Neuron (in vitro differentiated cells): ENCODE results near the gene BRDT.

ENCODE experiments used
- H2AFZ ChIP-seq: one replicate; pipeline ENCODE4 v1.6.1; 2013; ENCODE audit warnings: low read depth, mild to moderate bottlenecking, inconsistent platforms, low read length, moderate library complexity
- H3K27me3 ChIP-seq: one replicate; pipeline ENCODE4 v1.6.1; 2013; ENCODE audit warnings: low read length; ENCODE audit not compliant: insufficient read depth
- H3K36me3 ChIP-seq: one replicate; pipeline ENCODE4 v1.6.1; 2013; ENCODE audit warnings: low read length; ENCODE audit not compliant: insufficient read depth
- H3K4me1 ChIP-seq: one replicate; pipeline ENCODE4 v1.6.1; 2013; ENCODE audit warnings: low read length; ENCODE audit not compliant: insufficient read depth
- H3K4me3 ChIP-seq: 2 replicates; pipeline ENCODE4 v1.5.1; 2013; ENCODE audit warnings: mild to moderate bottlenecking, low read length, moderate library complexity
- H3K9me3 ChIP-seq: one replicate; pipeline ENCODE4 v1.6.1; 2013; ENCODE audit warnings: low read length

BRDT gene

DNA sequence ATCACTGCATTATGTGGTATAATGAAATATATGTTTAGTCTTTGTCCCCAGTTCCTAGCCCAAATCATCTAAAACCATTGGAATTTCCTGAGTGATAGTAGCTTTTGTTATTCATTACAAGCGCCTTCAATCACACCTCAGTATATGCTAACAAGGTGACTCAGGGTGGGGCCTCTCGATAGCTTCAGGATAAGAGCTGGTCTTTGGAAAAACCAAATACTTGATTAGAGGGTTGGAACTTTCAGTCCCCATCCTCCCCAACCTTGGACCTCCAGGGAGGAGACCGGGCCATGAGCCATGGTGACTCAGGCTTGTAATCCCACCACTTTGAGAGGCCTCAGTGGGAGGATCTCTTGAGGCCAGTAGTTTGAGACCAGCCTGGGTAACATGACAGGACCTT is 5.1 kb upstream of the BRDT start:
- Histone ChIP-seq H3K4me3 (no peak overlapping the region), H2AFZ (no peak overlapping the region), H3K27me3 (no peaks in the 10 kb centered on the region), H3K4me1 (no peaks in the 10 kb centered on the region), H3K9me3 (no peaks in the 10 kb centered on the region), H3K36me3 (no peaks in the 10 kb centered on the region)

DNA sequence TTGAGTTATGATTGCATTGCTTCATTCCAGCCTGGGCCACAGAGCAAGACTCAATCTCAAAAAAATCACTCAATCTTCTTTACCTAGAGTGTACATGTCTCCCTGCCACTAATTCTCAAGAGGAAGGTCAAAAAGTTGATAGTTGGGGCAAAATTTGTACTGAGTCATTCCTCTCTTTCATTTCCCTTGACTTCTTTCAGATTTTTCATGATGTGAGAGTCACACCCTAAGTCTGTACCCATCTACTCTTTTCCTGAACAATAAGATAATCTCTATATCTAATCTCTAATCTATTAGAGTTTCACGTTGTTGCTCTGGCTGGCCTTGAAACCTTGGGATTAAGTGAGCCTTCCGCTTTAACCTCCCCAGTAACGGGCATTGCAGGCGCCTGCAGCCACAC is 1.1 kb upstream of the BRDT start:
- no peaks in the 10 kb centered on the region for H3K4me1 ChIP-seq
- no peak overlapping the region for H3K4me3 ChIP-seq
- H3K36me3 ChIP-seq, result no peaks in the 10 kb centered on the region
- no peaks in the 10 kb centered on the region for H3K27me3 ChIP-seq
- no peak overlapping the region for H2AFZ ChIP-seq
- no peaks in the 10 kb centered on the region for H3K9me3 ChIP-seq

DNA sequence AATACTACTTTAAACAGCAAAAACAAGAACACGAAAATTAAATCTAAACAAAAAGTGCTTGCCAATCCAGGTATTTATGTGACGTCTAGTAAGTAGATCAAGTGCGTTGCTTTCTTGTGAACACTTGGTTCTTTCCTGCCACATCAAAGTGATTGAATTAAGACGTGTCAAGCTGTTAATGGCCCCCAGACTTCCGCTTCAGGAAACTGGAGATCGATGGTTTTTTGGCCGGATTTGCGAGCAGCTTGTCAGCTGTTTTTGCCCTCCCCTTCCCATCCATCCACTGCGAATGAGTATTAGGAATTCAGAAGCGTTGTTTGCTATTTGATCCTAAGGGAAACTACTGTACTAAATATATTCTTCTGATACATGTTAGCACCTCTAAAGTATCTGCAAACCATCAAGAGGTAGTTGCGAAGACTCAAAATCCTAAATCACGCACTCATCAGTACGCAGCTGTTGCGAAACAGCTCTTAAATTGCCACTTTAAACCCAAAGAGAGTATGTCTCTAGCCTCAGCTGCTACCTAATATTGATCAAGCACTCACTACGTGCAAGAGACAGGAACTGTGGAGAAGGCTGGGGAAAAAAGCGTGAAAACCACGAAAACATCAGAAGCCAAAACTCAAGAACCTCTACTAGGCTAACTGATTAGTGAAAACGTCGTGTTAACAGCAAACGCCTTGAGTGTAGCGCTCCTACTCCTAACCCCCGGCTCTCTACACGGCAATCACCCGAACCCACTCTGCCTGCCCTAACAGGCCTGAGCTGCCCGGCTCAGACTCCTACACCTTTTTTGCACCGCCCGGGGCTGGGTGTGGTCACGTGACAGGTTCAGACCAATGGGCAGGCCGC is 473 bp upstream of the BRDT start:
- Histone ChIP-seq H3K9me3 (no peaks in the 10 kb centered on the region), H3K4me3 (no peak overlapping the region)

DNA sequence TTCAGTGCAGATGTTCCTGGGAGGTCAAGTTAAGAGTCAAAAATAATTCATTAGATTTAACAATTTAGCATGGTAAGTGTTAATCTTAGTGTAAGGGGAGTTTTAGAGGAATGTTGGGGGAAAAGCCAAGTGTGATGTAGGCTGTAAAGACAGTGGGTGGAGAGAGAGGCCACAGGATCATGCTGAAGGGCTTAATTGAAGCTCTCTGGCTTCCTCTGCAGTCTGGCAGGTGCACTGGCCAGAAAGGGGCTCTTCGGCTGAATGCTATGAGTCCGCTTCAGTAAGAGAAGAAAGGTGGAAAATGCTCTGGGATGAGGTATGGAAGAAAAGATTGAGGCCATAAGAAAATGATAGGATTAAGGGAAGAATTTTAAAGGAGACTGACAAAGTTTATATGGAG is 3.0 kb downstream of the BRDT start:
- Histone ChIP-seq H3K9me3 (no peaks in the 10 kb centered on the region), H2AFZ (no peak overlapping the region), H3K36me3 (no peaks in the 10 kb centered on the region), H3K4me1 (no peaks in the 10 kb centered on the region), H3K27me3 (no peaks in the 10 kb centered on the region), H3K4me3 (no peak overlapping the region)

More for the DNA sequence above, 473 bp upstream of the BRDT start:
- no peak overlapping the region for H2AFZ ChIP-seq
- no peaks in the 10 kb centered on the region for H3K4me1 ChIP-seq
- no peaks in the 10 kb centered on the region for H3K36me3 ChIP-seq
- H3K27me3 ChIP-seq, result no peaks in the 10 kb centered on the region

DNA sequence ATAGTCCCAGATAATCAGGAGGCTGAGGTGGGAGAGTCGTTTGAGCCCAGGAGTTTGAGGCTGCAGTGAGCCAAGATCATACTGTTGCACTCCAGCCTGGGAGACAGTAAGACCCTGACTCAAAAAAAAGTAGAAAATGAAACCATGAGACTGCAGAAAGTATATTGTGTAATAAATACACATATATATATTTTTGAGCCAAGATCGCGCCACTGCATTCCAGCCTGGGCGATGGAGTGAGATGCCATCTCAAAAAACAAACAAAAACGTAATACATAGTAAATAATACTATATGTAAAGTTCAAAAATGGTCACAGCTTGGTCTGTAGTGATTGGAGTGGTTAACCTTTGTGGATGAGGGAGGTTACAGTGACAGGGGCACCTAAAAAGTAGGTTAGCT is 9.7 kb downstream of the BRDT start:
- H3K36me3 ChIP-seq, result no peaks in the 10 kb centered on the region
- no peak overlapping the region for H3K4me3 ChIP-seq
- H3K9me3 ChIP-seq, result no peaks in the 10 kb centered on the region
- H3K4me1 ChIP-seq, result no peaks in the 10 kb centered on the region
- no peaks in the 10 kb centered on the region for H3K27me3 ChIP-seq
- no peak overlapping the region for H2AFZ ChIP-seq

DNA sequence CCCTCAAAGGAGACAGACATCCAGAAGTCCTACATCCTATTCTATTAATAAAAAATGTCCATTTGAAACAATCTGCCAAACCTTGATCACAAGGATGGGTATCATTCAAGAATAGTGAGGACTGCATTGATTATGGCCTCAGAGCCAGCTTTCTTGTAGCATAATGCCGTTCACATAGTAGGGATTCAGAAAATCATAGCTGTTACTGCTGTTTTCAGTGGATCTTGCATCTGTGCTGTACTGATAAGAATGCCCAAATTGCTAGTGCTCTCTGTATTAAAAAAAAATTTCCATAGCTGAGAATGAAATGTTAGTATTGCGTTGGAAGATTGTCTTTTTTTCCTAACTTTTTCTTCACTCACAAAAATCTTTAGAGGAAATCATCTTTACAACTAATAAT is 19.1 kb downstream of the BRDT start:
- Histone ChIP-seq H3K27me3 (no peaks in the 10 kb centered on the region), H3K36me3 (no peaks in the 10 kb centered on the region), H3K9me3 (no peaks in the 10 kb centered on the region), H3K4me1 (no peaks in the 10 kb centered on the region), H2AFZ (no peak overlapping the region), H3K4me3 (no peak overlapping the region)

DNA sequence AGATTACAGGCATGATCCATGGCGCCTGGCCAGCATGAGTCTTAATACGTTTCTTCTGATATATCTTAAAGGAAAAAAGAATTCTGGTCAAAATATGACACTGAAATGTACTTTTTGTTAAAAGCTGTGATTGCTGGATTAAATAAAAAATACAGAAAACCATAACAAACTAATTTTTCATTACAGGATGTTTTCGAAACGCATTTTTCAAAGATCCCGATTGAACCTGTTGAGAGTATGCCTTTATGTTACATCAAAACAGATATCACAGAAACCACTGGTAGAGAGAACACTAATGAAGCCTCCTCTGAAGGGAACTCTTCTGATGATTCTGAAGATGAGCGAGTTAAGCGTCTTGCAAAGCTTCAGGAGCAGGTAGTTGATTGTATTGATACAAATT is 30.2 kb downstream of the BRDT start:
- H3K36me3 ChIP-seq, result no peaks in the 10 kb centered on the region
- H3K4me1 ChIP-seq, result no peaks in the 10 kb centered on the region
- no peaks in the 10 kb centered on the region for H3K9me3 ChIP-seq
- no peaks in the 10 kb centered on the region for H3K27me3 ChIP-seq
- no peak overlapping the region for H2AFZ ChIP-seq
- H3K4me3 ChIP-seq, result no peak overlapping the region

DNA sequence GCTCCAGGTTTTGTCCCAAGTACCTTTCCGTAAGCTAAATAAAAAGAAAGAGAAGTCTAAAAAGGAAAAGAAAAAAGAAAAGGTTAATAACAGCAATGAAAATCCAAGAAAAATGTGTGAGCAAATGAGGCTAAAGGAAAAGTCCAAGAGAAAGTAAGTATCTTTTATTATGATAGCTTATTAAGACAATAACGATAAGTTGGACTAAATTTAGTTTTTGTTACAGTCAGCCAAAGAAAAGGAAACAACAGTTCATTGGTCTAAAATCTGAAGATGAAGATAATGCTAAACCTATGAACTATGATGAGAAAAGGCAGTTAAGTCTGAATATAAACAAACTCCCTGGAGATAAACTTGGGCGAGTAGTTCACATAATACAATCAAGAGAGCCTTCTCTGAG is 31.5 kb downstream of the BRDT start:
- no peaks in the 10 kb centered on the region for H3K27me3 ChIP-seq
- H2AFZ ChIP-seq, result no peak overlapping the region
- no peaks in the 10 kb centered on the region for H3K9me3 ChIP-seq
- H3K4me3 ChIP-seq, result no peak overlapping the region
- no peaks in the 10 kb centered on the region for H3K36me3 ChIP-seq
- H3K4me1 ChIP-seq, result no peaks in the 10 kb centered on the region

DNA sequence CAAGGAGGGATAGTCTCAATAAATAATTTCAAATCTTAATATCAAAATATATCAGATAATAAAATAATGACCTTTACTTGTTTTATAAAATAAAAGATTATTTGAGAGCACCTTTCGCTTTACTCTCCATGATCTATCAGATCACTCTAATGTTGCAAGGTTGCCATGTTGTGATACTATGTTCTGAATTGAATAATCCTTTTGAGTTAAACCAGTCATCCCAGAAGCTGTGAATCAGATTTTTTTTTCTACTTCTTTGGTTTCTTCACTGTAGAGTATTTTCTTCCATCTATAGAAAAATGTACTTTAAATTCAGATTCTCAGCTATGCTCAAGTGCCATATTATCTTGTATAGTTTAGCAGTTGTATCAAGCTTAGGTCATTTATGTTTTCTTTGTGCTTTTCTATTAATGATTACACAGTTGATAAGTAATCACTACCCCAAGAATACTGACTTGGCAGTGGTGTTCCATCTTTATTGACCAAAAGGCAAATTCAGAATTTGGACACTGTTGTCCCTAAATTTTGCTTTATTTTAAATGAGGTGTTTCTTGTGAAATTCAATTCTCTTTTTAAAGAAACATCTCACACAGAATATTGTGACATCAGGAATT is 32.9 kb downstream of the BRDT start:
- no peaks in the 10 kb centered on the region for H3K27me3 ChIP-seq
- no peaks in the 10 kb centered on the region for H3K4me1 ChIP-seq
- H3K9me3 ChIP-seq, result no peaks in the 10 kb centered on the region
- no peaks in the 10 kb centered on the region for H3K36me3 ChIP-seq
- H3K4me3 ChIP-seq, result no peak overlapping the region
- no peak overlapping the region for H2AFZ ChIP-seq

DNA sequence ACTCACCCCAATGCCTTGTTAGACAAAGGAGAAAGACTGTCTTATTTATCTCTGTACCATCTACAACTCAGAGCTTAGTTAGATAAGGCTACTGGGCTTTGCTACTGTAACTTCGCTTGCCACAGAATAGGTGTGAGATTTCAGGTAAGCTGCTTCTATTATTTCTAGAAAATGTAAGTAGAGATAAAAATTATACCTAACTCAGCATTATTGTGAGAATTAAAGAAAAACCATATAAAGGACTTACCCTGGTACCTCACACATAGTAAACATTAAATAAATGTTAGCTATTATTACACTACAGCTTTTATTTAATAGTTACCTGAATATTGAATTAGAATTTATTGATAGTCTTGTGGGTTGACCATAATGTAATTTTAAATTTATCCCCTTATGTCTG is 44.1 kb downstream of the BRDT start:
- no peak overlapping the region for H2AFZ ChIP-seq
- H3K9me3 ChIP-seq, result no peaks in the 10 kb centered on the region
- no peaks in the 10 kb centered on the region for H3K4me1 ChIP-seq
- H3K4me3 ChIP-seq, result no peak overlapping the region
- H3K27me3 ChIP-seq, result no peaks in the 10 kb centered on the region
- H3K36me3 ChIP-seq, result no peaks in the 10 kb centered on the region

DNA sequence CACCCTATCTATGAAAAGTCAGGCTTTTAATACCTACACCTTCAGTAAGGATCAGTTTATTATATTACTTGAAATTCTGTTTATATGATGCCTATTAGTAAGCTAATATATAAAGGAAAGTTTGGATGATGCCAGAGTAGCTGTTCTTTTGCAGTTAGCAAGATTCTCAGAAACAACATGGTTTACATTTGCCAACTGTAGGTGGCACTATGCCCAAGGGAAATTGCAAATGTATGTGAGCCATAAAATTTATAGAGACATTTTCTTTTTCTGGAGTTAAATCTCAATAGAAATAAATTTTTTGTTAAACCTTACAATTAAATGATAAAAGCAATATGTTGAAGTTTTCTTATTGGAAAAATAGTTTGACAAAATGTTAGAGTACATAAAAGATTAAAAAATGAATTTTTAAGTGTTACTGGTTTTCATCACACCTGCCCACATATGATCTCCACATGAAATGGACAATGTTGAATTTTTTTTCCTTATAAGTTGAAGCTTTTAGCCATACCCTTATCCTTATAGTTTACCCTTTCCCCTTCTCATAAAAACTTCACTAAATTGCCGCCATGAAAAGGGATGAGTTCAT is 48.5 kb downstream of the BRDT start:
- H3K4me1 ChIP-seq, result no peaks in the 10 kb centered on the region
- no peak overlapping the region for H2AFZ ChIP-seq
- no peaks in the 10 kb centered on the region for H3K36me3 ChIP-seq
- H3K27me3 ChIP-seq, result no peaks in the 10 kb centered on the region
- H3K9me3 ChIP-seq, result no peaks in the 10 kb centered on the region
- H3K4me3 ChIP-seq, result no peak overlapping the region

DNA sequence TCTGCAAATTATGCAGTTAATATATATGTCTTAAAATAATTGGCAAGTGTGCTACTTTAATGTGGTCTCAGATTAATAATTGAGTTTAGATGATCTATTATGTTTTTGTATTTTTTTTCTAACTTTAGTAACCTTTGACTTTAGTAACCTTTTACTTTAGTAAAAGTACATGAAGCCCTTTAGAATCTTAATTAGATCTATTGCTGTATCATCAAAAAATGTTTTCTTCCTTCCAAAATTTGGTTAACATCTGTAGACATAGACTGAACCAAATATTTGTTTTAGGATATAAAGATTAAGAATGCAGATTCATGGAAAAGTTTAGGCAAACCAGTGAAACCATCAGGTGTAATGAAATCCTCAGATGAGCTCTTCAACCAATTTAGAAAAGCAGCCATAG is 54.9 kb downstream of the BRDT start:
- H3K4me3 ChIP-seq, result no peak overlapping the region
- no peaks in the 10 kb centered on the region for H3K27me3 ChIP-seq
- H3K36me3 ChIP-seq, result no peaks in the 10 kb centered on the region
- no peaks in the 10 kb centered on the region for H3K4me1 ChIP-seq
- no peaks in the 10 kb centered on the region for H3K9me3 ChIP-seq
- H2AFZ ChIP-seq, result no peak overlapping the region

DNA sequence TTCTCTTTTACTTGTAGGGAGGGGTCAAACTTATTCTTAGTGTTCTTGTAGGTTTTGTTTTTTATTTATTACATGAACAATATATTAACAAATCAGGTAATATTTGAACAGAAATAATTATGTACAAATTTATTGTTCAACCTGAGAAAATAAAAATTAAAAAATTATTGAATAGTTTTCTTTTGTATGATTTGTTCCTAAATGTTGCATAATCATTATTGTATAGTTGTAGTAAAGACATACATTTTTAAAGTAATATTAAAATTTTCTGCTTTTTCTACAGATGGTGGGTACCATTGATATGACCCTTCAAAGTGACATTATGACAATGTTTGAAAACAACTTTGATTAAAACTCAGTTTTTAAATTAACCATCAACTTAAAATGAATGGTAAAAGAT is 64.7 kb downstream of the BRDT start:
- Histone ChIP-seq H3K4me1 (no peaks in the 10 kb centered on the region), H3K27me3 (no peaks in the 10 kb centered on the region), H3K4me3 (no peak overlapping the region), H2AFZ (no peak overlapping the region), H3K9me3 (no peaks in the 10 kb centered on the region), H3K36me3 (no peaks in the 10 kb centered on the region)
